GM12874 (cell line): ENCODE results near the gene C2CD4C.

Experiments used
- TF ChIP-seq, protein P1 (sequence below): IDR thresholded peaks from 2 replicates; pipeline ENCODE4 v1.5.1; 2011; ENCODE audit warnings: low read depth, mild to moderate bottlenecking, control low read depth, low read length, moderate library complexity; ENCODE audit not compliant: insufficient read depth

The C2CD4C gene

DNA sequence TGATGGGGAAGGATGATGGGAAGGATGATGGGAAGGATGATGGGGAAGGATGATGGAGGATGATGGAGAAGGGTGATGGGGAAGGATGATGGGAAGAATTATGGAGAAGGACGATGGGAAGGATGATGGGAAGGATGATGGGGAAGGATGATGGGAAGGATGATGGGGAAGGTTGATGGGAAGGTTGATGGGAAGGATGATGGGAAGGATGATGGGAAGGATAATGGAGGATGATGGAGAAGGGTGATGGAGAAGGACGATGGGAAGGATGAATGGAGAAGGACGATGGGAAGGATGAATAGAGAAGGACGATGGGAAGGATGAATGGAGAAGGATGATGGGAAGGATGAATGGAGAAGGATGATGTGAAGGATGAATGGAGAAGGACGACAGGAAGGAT is 13.5 kb downstream of the C2CD4C start:
- TF ChIP-seq, protein P1, sequence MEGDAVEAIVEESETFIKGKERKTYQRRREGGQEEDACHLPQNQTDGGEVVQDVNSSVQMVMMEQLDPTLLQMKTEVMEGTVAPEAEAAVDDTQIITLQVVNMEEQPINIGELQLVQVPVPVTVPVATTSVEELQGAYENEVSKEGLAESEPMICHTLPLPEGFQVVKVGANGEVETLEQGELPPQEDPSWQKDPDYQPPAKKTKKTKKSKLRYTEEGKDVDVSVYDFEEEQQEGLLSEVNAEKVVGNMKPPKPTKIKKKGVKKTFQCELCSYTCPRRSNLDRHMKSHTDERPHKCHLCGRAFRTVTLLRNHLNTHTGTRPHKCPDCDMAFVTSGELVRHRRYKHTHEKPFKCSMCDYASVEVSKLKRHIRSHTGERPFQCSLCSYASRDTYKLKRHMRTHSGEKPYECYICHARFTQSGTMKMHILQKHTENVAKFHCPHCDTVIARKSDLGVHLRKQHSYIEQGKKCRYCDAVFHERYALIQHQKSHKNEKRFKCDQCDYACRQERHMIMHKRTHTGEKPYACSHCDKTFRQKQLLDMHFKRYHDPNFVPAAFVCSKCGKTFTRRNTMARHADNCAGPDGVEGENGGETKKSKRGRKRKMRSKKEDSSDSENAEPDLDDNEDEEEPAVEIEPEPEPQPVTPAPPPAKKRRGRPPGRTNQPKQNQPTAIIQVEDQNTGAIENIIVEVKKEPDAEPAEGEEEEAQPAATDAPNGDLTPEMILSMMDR: no peak

DNA sequence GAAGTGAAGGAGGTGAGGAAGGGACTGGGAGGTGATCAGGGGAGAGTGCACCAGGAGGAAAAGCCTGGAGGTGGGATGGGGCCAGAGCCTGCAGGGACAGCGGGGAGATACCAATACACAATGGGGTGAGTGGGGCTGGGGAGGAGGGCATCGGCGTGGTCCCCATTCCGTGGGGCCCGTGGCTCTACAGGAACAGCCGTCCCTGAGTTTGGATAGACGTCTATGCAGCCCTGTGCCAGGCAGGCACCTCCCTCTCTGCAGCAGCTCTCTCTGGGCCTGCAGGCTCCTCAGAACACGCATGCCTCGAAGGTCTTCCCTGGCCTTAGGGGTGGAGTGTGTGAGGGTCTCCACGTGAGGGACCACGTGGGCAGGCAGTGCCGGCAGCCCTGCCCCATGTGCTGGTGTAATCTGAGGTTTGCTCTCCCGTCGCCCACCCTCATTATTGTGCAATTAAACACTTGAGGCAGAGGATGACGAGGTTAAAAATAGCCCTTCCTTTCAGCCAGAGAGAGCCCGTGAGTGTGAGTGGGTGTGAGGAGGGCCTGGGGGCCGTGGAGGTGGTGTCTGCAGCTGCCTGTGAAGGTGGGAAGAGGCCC is 16.5 kb downstream of the C2CD4C start:
- TF ChIP-seq, protein P1: no peak

DNA sequence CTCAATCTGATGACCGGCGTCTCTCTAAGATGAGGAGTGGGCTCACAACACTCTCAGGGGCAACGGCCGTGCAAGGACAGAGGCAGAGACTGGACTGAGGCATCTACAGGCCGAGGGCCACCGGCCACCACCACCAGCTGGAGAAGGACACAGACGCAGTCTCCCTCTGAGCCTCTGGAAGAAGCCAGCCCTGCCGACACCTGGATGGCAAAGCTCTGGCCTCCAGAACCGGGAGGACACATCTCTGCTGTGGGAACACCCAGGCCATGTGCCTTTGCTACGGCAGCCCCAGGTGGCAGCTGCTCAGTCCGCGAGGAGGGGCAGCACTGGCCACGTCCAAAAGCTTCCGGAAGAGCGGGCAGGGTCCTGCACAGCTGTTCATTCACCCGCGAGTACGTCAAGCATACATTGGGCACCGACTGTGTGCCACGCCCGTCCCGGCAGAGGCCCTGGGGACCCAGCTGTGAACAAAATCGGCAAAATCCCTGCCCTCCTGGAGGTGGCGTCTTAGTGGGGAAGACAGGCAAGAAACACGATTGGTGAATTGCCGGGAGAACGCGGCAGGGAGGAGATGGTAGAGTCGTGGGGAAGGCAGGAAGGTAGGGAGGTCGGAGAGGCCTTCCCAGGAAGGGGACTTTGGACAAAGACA is 17.1 kb downstream of the C2CD4C start:
- TF ChIP-seq, protein P1: no peak

DNA sequence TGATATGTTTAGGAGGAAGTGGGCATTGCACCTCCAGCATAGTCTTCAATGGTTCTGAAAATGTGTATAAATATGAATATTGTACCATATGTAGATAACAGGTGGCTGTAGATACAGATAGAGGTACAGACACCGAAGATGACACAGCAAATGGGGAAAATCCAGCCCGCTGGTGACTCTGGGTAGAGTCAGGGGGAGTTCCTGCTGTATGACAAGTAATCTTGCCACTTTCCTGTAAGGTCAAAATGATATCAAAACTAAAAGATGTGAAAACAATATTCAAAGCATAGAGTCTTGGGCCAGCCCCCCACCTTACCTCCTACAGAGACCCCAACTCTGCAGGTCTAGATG is 17.8 kb downstream of the C2CD4C start:
- TF ChIP-seq, protein P1: no peak

DNA sequence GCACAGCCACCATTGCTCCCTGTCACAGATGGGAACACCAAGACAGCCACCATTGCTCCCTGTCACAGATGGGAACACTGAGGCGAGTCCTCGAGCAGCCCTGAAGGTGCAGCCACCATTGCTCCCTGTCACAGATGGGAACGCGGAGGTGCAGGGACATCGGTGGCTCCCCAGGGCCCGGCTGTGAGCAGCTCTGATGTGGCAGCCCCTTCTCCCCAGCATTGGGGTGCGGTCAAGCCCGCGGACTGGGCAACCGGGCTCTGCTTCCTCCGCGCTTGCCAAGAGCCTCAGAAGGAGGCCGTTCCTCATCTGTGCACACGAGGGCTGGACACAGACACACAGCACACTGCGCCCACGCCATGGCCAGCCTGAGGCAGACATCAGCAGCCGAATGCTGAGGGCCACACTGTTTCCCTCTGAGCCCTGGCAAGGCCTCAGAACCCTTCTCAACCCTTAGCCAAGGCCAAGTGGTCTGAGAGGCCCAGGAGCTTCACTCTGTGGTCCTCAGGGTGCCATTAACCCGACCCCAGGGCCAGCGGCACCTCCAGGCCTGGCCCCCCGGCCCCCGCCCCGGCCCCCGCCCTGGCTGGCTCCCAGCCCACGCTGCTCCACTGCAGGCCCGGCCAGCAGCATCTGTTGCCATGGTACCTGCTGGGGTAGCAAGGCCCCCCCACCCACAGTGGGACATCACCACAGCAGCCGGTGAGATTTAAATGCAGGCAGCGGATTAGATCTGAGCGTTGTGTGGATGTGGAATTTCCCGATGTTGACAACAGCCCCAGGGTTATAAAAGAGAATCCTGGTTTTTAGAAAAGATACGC is 18.4 kb downstream of the C2CD4C start:
- TF ChIP-seq, protein P1: no peak

DNA sequence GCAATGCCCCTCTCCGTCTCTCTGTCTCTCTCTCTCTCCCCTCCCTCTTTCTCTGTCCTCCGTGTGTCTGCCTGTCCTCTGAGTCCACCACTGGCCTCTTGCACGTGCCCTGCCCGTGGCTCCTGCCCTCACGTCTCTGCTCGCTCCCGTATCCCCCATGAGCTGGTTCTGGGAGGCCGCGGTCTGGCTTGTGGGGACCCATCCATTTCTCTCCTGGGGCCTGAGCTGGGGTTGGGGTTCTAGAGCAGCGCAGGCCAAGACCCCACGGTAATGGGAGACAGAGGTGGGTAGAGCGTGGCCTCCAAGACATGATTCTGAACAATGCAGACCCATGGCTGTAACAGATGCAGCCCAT is 19.0 kb downstream of the C2CD4C start:
- TF ChIP-seq, protein P1: no peak

DNA sequence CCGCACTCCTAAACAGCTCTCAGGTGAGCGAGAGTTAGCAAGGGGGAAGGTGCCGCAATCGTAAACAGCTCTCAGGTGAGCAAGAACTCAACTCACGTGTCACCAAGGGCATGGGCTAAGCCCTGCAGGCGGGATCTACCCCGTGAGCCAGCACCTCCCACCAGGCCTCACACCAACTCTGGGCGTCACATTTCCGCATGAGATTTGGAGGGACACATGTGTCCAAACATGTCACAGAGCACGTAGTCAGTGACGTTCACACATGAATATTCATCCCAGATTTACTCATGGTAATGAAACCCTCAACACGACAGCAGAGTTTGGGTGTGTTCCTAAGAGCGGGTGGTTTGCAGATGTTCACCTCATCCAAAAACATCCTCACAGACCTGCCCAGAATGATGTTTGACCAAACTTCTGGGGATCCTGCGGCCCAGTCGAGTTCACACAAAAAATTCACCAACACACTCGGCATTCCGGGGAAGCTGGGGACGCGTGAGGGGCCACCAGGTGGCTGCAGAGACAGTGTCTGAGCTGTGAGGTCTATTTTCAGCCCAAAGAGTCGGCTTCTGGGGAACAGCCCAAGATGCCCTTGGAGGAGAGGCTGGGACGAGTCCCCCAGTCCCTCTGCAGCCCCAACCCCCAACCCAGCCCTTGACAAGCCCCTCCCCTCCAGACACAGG is 19.6 kb downstream of the C2CD4C start:
- TF ChIP-seq, protein P1: no peak
